ENCODE data around the gene RTP1. TPM values are rescaled to one million over a fixed set of nuclear protein-coding genes. Genes with fewer than 3 reads are reported as not detected.

RTP1 gene
- total RNA-seq, 1 donor from 2014 or later = not detected

DNA sequence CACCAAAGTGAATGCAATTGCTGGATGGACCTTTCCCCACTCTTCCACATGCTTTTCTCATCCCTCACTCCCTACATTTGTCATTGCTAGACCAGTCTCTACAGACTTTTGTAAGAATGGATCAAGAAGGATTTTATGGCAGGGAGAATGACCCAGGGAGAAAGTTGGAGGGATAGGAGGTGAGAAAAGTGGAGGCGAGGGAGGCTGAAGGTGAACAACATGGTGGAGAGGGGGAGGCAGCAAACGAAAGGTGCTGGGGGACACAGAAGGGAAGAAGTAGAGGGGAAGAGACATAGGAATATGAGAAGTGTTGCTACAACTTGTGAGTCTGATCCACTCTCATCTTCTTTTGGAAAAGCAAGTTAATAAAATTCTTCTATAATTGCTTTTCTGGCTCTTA is 24.4 kb upstream of the RTP1 start:
- Mint-ChIP-seq H3K4me3 (ENCODE audit: unreplicated experiment) (no peak overlapping the region), H3K4me1 (ENCODE audit: unreplicated experiment) (peaks cover 15% of the 10 kb centered on the region), H3K27ac (ENCODE audit: unreplicated experiment) (no peak overlapping the region), H3K9me3 (ENCODE audit: unreplicated experiment) (no peaks in the 10 kb centered on the region), H3K27me3 (ENCODE audit: unreplicated experiment) (peaks cover 4% of the 10 kb centered on the region), H3K36me3 (ENCODE audit: unreplicated experiment) (no peaks in the 10 kb centered on the region)
- no peak for DNase-seq (ENCODE audit: extremely low spot score, unreplicated experiment)
- TF ChIP-seq, protein P1, sequence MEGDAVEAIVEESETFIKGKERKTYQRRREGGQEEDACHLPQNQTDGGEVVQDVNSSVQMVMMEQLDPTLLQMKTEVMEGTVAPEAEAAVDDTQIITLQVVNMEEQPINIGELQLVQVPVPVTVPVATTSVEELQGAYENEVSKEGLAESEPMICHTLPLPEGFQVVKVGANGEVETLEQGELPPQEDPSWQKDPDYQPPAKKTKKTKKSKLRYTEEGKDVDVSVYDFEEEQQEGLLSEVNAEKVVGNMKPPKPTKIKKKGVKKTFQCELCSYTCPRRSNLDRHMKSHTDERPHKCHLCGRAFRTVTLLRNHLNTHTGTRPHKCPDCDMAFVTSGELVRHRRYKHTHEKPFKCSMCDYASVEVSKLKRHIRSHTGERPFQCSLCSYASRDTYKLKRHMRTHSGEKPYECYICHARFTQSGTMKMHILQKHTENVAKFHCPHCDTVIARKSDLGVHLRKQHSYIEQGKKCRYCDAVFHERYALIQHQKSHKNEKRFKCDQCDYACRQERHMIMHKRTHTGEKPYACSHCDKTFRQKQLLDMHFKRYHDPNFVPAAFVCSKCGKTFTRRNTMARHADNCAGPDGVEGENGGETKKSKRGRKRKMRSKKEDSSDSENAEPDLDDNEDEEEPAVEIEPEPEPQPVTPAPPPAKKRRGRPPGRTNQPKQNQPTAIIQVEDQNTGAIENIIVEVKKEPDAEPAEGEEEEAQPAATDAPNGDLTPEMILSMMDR (IDR thresholded peaks at IDR 0.05) = no peak

DNA sequence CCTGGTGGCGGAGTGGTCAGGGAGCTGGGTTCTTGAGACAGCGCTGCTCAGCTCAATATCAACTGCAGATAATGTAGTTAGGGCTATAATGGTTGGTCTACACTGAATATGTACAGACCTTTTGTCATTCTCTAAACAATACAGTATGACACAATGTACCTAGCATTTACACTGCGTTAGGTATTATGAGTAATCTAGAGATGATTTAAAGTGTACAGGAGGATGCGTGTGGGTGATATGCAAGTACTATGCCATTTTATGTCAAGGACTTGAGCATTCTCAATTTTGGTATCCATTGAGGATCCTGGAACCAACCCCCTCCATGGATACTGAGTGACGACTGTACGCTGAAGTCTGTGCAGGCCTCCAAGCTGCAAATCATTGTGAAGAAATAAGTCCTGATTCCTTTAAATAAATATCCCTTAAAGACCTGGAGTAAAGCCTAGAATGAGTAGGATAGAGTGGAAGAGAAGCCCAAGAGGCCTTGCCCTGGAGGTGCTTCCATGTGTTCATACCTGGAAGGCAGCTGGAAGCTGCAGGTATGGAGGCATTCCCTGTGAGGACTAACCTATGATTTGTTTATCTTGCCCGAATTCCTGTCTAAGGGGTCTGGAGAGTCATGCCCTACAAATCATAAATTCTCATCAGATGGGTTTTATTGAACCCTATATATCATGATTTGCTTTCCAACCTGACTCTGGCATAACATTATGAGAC is 15.7 kb upstream of the RTP1 start:
- Mint-ChIP-seq H3K27ac (ENCODE audit: unreplicated experiment) (no peak overlapping the region), H3K27me3 (ENCODE audit: unreplicated experiment) (peaks cover 13% of the 10 kb centered on the region), H3K4me3 (ENCODE audit: unreplicated experiment) (no peak overlapping the region), H3K36me3 (ENCODE audit: unreplicated experiment) (no peaks in the 10 kb centered on the region), H3K9me3 (ENCODE audit: unreplicated experiment) (peaks cover 4% of the 10 kb centered on the region), H3K4me1 (ENCODE audit: unreplicated experiment) (peaks cover 11% of the 10 kb centered on the region)
- TF ChIP-seq, protein P1 (IDR thresholded peaks at IDR 0.05) = no peak
- no peak for DNase-seq (ENCODE audit: extremely low spot score, unreplicated experiment)

DNA sequence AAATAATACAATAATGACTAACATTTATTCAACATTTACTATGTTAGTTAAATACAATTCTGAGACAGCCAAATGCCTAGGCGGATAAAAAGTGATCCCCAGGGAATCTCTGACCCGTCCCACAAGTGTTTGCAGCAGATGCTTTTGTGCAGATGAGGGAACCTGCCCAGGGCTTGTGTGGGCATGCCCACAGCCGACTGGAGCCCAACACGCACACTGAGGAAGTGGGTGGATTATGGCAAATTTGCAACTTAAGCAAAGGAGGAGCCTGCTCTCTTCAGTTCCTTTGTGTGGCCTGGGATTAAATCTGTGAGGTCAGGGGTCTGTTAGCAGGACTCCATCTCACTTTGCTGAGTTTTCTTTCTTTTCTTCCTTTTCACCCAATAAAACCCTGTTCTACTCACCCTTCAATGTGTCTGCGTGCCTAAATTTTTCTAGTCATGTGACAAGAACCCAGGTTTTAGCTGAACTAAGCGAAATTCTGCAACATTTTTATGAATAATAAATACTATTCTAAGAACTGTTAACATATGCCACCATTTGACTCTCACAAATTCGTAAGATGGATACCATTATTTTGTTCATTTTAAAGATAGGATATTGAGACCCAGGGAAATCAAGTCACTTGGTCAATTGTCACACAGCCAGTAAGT is 13.9 kb upstream of the RTP1 start:
- peaks cover 4% of the 10 kb centered on the region for H3K9me3 Mint-ChIP-seq (ENCODE audit: unreplicated experiment)
- peaks cover 11% of the 10 kb centered on the region for H3K4me1 Mint-ChIP-seq (ENCODE audit: unreplicated experiment)
- H3K27me3 Mint-ChIP-seq (ENCODE audit: unreplicated experiment) = peaks cover 13% of the 10 kb centered on the region
- no peaks in the 10 kb centered on the region for H3K36me3 Mint-ChIP-seq (ENCODE audit: unreplicated experiment)
- DNase-seq (ENCODE audit: extremely low spot score, unreplicated experiment) = no peak
- H3K27ac Mint-ChIP-seq (ENCODE audit: unreplicated experiment) = no peak overlapping the region
- H3K4me3 Mint-ChIP-seq (ENCODE audit: unreplicated experiment) = no peak overlapping the region
- TF ChIP-seq, protein P1 (IDR thresholded peaks at IDR 0.05) = no peak

DNA sequence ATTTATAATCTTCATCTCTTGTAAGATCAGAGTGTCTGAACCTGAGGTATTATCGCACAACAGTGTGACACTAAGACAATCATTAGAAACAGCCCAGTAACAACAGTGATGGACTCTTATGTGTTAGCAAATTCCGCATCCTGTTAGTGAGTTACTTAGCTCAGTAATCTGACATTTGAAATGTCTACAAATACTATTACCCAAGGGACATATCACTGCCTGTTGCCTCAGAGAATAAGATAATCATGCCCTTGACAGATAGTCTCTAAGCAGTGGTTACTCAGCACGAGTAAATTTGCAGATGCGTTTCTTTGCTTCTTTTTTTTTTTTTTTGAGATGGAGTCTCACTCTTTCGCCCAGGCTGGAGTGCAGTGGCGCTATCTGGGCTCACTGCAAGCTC is 13.4 kb upstream of the RTP1 start:
- Mint-ChIP-seq H3K9me3 (ENCODE audit: unreplicated experiment) (peaks cover 4% of the 10 kb centered on the region), H3K4me1 (ENCODE audit: unreplicated experiment) (peaks cover 11% of the 10 kb centered on the region), H3K27me3 (ENCODE audit: unreplicated experiment) (peaks cover 13% of the 10 kb centered on the region), H3K4me3 (ENCODE audit: unreplicated experiment) (no peak overlapping the region), H3K36me3 (ENCODE audit: unreplicated experiment) (no peaks in the 10 kb centered on the region), H3K27ac (ENCODE audit: unreplicated experiment) (no peak overlapping the region)
- TF ChIP-seq, protein P1 (IDR thresholded peaks at IDR 0.05) = no peak
- no peak for DNase-seq (ENCODE audit: extremely low spot score, unreplicated experiment)

DNA sequence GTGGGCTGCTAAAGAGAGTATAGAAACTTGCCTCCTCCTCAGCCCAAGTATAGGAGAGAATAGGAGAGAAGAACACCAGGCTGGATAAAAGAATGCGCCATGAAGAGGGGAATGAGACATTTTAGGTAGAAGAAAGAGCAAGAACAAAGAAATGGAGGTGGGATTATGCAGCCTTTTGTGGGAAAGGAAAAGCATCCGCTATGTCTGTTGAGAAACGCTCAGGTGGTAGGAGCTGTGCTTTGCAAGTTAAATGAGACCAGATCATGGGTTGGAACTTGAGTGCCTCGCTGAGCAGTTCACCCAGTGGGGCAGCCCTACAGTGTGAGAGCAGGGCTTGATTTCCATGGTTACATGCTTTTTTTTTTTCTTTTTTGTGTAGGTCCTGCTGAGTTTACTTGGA is 11.5 kb upstream of the RTP1 start:
- Mint-ChIP-seq H3K9me3 (ENCODE audit: unreplicated experiment) (peaks cover 4% of the 10 kb centered on the region), H3K4me3 (ENCODE audit: unreplicated experiment) (no peak overlapping the region), H3K27me3 (ENCODE audit: unreplicated experiment) (peaks cover 1% of the 10 kb centered on the region), H3K27ac (ENCODE audit: unreplicated experiment) (no peak overlapping the region), H3K36me3 (ENCODE audit: unreplicated experiment) (no peaks in the 10 kb centered on the region), H3K4me1 (ENCODE audit: unreplicated experiment) (peaks cover 11% of the 10 kb centered on the region)
- DNase-seq (ENCODE audit: extremely low spot score, unreplicated experiment) = no peak
- TF ChIP-seq, protein P1 (IDR thresholded peaks at IDR 0.05) = no peak

All from osteocyte (in vitro differentiated cells).